ENCODE results near the gene E2F1. TPM values are rescaled to one million over a fixed set of nuclear protein-coding genes. Genes with fewer than 3 reads are reported as not detected.

Gene E2F1
- total and polyA plus RNA-seq, 2 experiments from 2014 or later = 12.1 to 42.6 TPM

DNA sequence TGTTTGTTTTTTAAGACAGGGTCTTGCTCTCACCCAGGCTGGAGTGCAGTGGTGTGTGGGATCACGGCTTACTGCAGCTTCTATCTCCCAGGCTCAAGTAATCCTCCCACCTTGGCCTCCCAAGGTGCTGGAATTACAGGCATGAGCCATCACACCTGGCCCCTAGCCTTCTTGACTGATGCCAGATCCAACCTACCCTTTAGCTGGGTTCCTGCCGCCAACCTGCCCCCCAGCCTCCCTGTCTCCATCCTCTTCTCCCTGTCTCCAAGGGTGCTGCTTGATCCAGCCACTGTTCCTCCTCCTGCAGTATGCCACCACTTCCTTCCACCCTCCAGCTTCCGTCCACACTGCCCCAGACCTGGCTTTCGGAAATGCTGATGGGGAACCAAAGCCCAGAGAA lies 27.3 kb downstream of the E2F1 start:
- no peaks in the 10 kb centered on the region for H3F3A ChIP-seq (replicated peaks; ENCODE audit: low read depth)
- H3K79me2 ChIP-seq (replicated peaks; ENCODE audit: insufficient read depth) = no peaks in the 10 kb centered on the region
- TF ChIP-seq, protein P1, sequence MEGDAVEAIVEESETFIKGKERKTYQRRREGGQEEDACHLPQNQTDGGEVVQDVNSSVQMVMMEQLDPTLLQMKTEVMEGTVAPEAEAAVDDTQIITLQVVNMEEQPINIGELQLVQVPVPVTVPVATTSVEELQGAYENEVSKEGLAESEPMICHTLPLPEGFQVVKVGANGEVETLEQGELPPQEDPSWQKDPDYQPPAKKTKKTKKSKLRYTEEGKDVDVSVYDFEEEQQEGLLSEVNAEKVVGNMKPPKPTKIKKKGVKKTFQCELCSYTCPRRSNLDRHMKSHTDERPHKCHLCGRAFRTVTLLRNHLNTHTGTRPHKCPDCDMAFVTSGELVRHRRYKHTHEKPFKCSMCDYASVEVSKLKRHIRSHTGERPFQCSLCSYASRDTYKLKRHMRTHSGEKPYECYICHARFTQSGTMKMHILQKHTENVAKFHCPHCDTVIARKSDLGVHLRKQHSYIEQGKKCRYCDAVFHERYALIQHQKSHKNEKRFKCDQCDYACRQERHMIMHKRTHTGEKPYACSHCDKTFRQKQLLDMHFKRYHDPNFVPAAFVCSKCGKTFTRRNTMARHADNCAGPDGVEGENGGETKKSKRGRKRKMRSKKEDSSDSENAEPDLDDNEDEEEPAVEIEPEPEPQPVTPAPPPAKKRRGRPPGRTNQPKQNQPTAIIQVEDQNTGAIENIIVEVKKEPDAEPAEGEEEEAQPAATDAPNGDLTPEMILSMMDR (conservative IDR thresholded peaks at IDR 0.05; ENCODE audit: low read depth in 2 of 2) = no peak
- no peak overlapping the region for H3K27ac ChIP-seq (ENCODE audit: low read depth)
- H3K4me3 ChIP-seq = no peak overlapping the region
- Mint-ChIP-seq H3K36me3 (ENCODE audit: low read depth) (no peaks in the 10 kb centered on the region; the same call in 2 of the 3 replicates), H3K27ac (no peak overlapping the region), H3K27me3 (ENCODE audit: insufficient read depth, low read depth, poor library complexity) (peaks cover 18% of the 10 kb centered on the region), H3K9me3 (no peaks in the 10 kb centered on the region; the same call in 2 of the 3 replicates), H3K4me3 (no peak overlapping the region), H3K4me1 (peaks cover 11% of the 10 kb centered on the region)
- no peaks in the 10 kb centered on the region; the same call in 1 of the 2 replicates for H4K20me1 ChIP-seq (replicated peaks; ENCODE audit: insufficient read depth)
- DNase-seq (ENCODE audit: low spot score) = no peak
- H2AFZ ChIP-seq = no peak overlapping the region
- no peak for ATAC-seq
- no peaks in the 10 kb centered on the region for H3K9me2 ChIP-seq (ENCODE audit: insufficient read depth)
- 0 out of 2 replicates have a peak, but pooled peaks cover 6% of the 10 kb centered on the region for H3K27me3 ChIP-seq (ENCODE audit: insufficient read depth)
- no peaks in the 10 kb centered on the region for H3K36me3 ChIP-seq (ENCODE audit: insufficient read depth)
- H3K4me2 ChIP-seq = no peak overlapping the region
- H3K4me1 ChIP-seq (ENCODE audit: insufficient read depth) = no peaks in the 10 kb centered on the region; the same call in 1 of the 2 replicates

DNA sequence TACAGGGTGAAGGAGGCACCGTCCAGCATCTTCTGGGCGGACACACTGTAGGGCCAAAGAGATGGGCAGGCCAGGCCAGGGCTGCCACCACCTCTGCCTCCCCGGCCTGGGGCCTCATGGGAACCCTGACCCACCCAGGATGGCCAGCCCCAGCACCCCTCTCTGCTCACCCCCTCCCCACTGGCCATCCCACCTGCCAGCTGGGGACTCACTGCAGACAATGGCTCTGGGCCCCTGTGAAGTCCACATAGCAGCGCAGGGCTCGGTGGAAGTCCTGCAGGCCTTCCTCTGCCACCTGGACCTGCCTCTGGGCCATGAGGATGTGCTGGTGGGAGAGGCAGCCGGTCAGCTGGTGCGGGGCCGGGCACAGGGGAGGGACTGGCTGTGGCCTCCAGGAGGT lies 27.7 kb downstream of the E2F1 start:
- Mint-ChIP-seq H3K9me3 (no peaks in the 10 kb centered on the region; the same call in 2 of the 3 replicates), H3K27me3 (ENCODE audit: insufficient read depth, low read depth, poor library complexity) (peaks cover 18% of the 10 kb centered on the region), H3K4me1 (peaks cover 15% of the 10 kb centered on the region), H3K27ac (no peak overlapping the region), H3K4me3 (no peak overlapping the region), H3K36me3 (ENCODE audit: low read depth) (no peaks in the 10 kb centered on the region; the same call in 2 of the 3 replicates)
- H4K20me1 ChIP-seq (replicated peaks; ENCODE audit: insufficient read depth) = no peaks in the 10 kb centered on the region; the same call in 1 of the 2 replicates
- no peaks in the 10 kb centered on the region for H3F3A ChIP-seq (replicated peaks; ENCODE audit: low read depth)
- H3K4me2 ChIP-seq = no peak overlapping the region
- no peak for ATAC-seq
- H3K9me2 ChIP-seq (ENCODE audit: insufficient read depth) = no peaks in the 10 kb centered on the region
- H3K27me3 ChIP-seq (ENCODE audit: insufficient read depth) = 0 out of 2 replicates have a peak, but pooled peaks cover 6% of the 10 kb centered on the region
- H3K27ac ChIP-seq (ENCODE audit: low read depth) = no peak overlapping the region
- H3K36me3 ChIP-seq (ENCODE audit: insufficient read depth) = no peaks in the 10 kb centered on the region
- DNase-seq (ENCODE audit: low spot score) = no peak
- H3K4me3 ChIP-seq = no peak overlapping the region
- no peaks in the 10 kb centered on the region; the same call in 1 of the 2 replicates for H3K4me1 ChIP-seq (ENCODE audit: insufficient read depth)
- no peak overlapping the region for H2AFZ ChIP-seq
- H3K79me2 ChIP-seq (replicated peaks; ENCODE audit: insufficient read depth) = no peaks in the 10 kb centered on the region
- no peak for TF ChIP-seq CREB1 (CRISPR knock-in tag; IDR thresholded peaks at IDR 0.05; ENCODE audit: low read depth)
- no peak for TF ChIP-seq ZNF114 (CRISPR knock-in tag; IDR thresholded peaks at IDR 0.05)
- no peak for TF ChIP-seq ZNF331 (CRISPR knock-in tag; IDR thresholded peaks at IDR 0.05; ENCODE audit: low read depth)
- TF ChIP-seq EZH2phosphoT487 (IDR thresholded peaks at IDR 0.05; ENCODE audit: unreplicated experiment) = no peak
- TF ChIP-seq STAT1 (IDR thresholded peaks at IDR 0.05; ENCODE audit: unreplicated experiment) = no peak
- TF ChIP-seq POLR2AphosphoS5 (IDR thresholded peaks at IDR 0.05; ENCODE audit: low read depth) = no peak
- TF ChIP-seq, protein P2, sequence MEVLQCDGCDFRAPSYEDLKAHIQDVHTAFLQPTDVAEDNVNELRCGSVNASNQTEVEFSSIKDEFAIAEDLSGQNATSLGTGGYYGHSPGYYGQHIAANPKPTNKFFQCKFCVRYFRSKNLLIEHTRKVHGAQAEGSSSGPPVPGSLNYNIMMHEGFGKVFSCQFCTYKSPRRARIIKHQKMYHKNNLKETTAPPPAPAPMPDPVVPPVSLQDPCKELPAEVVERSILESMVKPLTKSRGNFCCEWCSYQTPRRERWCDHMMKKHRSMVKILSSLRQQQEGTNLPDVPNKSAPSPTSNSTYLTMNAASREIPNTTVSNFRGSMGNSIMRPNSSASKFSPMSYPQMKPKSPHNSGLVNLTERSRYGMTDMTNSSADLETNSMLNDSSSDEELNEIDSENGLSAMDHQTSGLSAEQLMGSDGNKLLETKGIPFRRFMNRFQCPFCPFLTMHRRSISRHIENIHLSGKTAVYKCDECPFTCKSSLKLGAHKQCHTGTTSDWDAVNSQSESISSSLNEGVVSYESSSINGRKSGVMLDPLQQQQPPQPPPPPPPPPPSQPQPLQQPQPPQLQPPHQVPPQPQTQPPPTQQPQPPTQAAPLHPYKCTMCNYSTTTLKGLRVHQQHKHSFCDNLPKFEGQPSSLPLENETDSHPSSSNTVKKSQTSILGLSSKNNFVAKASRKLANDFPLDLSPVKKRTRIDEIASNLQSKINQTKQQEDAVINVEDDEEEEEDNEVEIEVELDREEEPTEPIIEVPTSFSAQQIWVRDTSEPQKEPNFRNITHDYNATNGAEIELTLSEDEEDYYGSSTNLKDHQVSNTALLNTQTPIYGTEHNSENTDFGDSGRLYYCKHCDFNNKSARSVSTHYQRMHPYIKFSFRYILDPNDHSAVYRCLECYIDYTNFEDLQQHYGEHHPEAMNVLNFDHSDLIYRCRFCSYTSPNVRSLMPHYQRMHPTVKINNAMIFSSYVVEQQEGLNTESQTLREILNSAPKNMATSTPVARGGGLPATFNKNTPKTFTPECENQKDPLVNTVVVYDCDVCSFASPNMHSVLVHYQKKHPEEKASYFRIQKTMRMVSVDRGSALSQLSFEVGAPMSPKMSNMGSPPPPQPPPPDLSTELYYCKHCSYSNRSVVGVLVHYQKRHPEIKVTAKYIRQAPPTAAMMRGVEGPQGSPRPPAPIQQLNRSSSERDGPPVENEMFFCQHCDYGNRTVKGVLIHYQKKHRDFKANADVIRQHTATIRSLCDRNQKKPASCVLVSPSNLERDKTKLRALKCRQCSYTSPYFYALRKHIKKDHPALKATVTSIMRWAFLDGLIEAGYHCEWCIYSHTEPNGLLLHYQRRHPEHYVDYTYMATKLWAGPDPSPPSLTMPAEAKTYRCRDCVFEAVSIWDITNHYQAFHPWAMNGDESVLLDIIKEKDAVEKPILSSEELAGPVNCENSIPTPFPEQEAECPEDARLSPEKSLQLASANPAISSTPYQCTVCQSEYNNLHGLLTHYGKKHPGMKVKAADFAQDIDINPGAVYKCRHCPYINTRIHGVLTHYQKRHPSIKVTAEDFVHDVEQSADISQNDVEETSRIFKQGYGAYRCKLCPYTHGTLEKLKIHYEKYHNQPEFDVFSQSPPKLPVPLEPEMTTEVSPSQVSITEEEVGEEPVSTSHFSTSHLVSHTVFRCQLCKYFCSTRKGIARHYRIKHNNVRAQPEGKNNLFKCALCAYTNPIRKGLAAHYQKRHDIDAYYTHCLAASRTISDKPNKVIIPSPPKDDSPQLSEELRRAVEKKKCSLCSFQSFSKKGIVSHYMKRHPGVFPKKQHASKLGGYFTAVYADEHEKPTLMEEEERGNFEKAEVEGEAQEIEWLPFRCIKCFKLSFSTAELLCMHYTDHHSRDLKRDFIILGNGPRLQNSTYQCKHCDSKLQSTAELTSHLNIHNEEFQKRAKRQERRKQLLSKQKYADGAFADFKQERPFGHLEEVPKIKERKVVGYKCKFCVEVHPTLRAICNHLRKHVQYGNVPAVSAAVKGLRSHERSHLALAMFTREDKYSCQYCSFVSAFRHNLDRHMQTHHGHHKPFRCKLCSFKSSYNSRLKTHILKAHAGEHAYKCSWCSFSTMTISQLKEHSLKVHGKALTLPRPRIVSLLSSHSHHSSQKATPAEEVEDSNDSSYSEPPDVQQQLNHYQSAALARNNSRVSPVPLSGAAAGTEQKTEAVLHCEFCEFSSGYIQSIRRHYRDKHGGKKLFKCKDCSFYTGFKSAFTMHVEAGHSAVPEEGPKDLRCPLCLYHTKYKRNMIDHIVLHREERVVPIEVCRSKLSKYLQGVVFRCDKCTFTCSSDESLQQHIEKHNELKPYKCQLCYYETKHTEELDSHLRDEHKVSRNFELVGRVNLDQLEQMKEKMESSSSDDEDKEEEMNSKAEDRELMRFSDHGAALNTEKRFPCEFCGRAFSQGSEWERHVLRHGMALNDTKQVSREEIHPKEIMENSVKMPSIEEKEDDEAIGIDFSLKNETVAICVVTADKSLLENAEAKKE (CRISPR knock-in tag; IDR thresholded peaks at IDR 0.05) = no peak
- TF ChIP-seq EZH2 (IDR thresholded peaks at IDR 0.05; ENCODE audit: low read depth, unreplicated experiment) = no peak
- TF ChIP-seq, protein P1 (conservative IDR thresholded peaks at IDR 0.05; ENCODE audit: low read depth in 2 of 2) = no peak
- TF ChIP-seq NANOG (IDR thresholded peaks at IDR 0.05; ENCODE audit: borderline replicate concordance) = no peak
- no peak for TF ChIP-seq JUNB (IDR thresholded peaks at IDR 0.05; ENCODE audit: unreplicated experiment)
